ENCODE results near the gene PRKCH.

Gene PRKCH

GRCh38 chr14:61430066-61430757 is 108.8 kb downstream of the PRKCH start:
- peak; percentile 54 for DNase-seq

- DNase-seq: no peak
These were observed 111.8 kb downstream of the PRKCH start for GRCh38 chr14:61433169-61433568.

- no peak for DNase-seq
These were observed 112.4 kb downstream of the PRKCH start for GRCh38 chr14:61433828-61434227.

GRCh38 chr14:61434311-61434710 is 112.9 kb downstream of the PRKCH start:
- DNase-seq: no peak

GRCh38 chr14:61435563-61436337 is 114.4 kb downstream of the PRKCH start:
- DNase-seq: no peak

- DNase-seq: no peak
These were observed 116.0 kb downstream of the PRKCH start for GRCh38 chr14:61437381-61437780.

- no peak for DNase-seq
These were observed 116.7 kb downstream of the PRKCH start for GRCh38 chr14:61438036-61438435.

- DNase-seq: no peak
These were observed 117.1 kb downstream of the PRKCH start for GRCh38 chr14:61438497-61438859.

- no peak for DNase-seq
These were observed 117.7 kb downstream of the PRKCH start for GRCh38 chr14:61438860-61439765.

GRCh38 chr14:61439779-61440418 is 118.5 kb downstream of the PRKCH start:
- no peak for DNase-seq

- DNase-seq: no peak
These were observed 122.1 kb downstream of the PRKCH start for GRCh38 chr14:61443481-61443880.

- DNase-seq: no peak
These were observed 122.9 kb downstream of the PRKCH start for GRCh38 chr14:61444215-61444768.

- DNase-seq: no peak
These were observed 130.1 kb downstream of the PRKCH start for GRCh38 chr14:61451491-61451890.

GRCh38 chr14:61451891-61452400 is 130.6 kb downstream of the PRKCH start:
- DNase-seq: no peak

- no peak for DNase-seq
These were observed 131.1 kb downstream of the PRKCH start for GRCh38 chr14:61452452-61452851.

GRCh38 chr14:61453103-61453767 is 131.9 kb downstream of the PRKCH start:
- DNase-seq: no peak

GRCh38 chr14:61454545-61454944 is 133.2 kb downstream of the PRKCH start:
- DNase-seq: no peak

GRCh38 chr14:61455351-61455750 is 134.0 kb downstream of the PRKCH start:
- no peak for DNase-seq

- DNase-seq: peak; percentile 22
These were observed 135.3 kb downstream of the PRKCH start for GRCh38 chr14:61456720-61457119.

- no peak for DNase-seq
These were observed 137.4 kb downstream of the PRKCH start for GRCh38 chr14:61458766-61459165.

GRCh38 chr14:61459229-61459628 is 137.8 kb downstream of the PRKCH start:
- no peak for DNase-seq

- DNase-seq: no peak
These were observed 138.7 kb downstream of the PRKCH start for GRCh38 chr14:61460063-61460462.
